Measurements from ENCODE around the gene POLR1C. TPM values are rescaled to one million over a fixed set of nuclear protein-coding genes. Genes with fewer than 3 reads are reported as not detected.

POLR1C gene
- total and polyA plus RNA-seq, 10 of the 15 experiments (the other 5 are each of a cell fraction or from before 2014, with no cell fraction given): 40.0 to 180 (median 66.2) TPM

DNA sequence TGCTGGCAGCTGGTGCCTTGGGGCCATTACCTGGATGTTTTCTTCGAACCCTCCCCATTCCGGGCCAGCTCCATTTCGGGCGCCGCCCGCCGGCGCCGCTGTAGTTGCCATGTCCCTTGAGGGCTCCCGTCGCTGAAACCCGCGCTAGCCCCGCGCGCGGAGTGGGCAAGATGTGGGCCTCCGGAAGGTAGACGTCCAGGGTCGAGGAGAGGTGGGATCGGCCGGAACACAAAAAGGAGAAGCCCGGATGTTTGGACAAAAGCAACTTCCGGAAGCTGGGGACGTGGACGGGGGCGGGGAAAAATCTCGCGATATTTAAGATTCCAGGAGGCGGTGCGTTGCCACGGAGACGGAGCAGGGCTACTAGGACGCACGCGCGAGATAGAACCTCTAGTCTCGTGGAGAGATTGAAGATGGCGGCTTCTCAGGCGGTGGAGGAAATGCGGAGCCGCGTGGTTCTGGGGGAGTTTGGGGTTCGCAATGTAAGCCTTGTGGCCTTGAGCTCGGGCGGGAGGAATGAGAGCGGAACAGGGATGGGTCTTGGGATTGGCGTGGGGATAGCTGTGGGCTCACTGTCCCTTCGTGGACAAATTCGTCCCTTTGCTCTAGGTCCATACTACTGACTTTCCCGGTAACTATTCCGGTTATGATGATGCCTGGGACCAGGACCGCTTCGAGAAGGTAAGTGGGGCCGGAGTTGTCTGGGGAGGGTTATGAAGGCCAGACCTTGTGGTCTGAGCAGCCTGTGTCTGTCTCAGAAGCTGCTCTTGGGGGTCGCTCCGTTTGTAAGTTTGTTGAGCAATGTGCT, at the start of gene POLR1C, which contains the start of gene YIPF3 (continued):
- TF ChIP-seq, protein P1, sequence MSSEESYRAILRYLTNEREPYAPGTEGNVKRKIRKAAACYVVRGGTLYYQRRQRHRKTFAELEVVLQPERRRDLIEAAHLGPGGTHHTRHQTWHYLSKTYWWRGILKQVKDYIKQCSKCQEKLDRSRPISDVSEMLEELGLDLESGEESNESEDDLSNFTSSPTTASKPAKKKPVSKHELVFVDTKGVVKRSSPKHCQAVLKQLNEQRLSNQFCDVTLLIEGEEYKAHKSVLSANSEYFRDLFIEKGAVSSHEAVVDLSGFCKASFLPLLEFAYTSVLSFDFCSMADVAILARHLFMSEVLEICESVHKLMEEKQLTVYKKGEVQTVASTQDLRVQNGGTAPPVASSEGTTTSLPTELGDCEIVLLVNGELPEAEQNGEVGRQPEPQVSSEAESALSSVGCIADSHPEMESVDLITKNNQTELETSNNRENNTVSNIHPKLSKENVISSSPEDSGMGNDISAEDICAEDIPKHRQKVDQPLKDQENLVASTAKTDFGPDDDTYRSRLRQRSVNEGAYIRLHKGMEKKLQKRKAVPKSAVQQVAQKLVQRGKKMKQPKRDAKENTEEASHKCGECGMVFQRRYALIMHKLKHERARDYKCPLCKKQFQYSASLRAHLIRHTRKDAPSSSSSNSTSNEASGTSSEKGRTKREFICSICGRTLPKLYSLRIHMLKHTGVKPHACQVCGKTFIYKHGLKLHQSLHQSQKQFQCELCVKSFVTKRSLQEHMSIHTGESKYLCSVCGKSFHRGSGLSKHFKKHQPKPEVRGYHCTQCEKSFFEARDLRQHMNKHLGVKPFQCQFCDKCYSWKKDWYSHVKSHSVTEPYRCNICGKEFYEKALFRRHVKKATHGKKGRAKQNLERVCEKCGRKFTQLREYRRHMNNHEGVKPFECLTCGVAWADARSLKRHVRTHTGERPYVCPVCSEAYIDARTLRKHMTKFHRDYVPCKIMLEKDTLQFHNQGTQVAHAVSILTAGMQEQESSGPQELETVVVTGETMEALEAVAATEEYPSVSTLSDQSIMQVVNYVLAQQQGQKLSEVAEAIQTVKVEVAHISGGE (CRISPR knock-in tag; IDR thresholded peaks at IDR 0.05): peak; percentile 84
- TF ChIP-seq BCL11A (IDR thresholded peaks at IDR 0.05; ENCODE audit: low read depth, low read length) (no peak), ZNF217 (IDR thresholded peaks at IDR 0.05) (no peak), ZNF384 (IDR thresholded peaks at IDR 0.05; ENCODE audit: borderline replicate concordance, low read depth, low read length) (no peak), NFYA (IDR thresholded peaks at IDR 0.05; ENCODE audit: borderline replicate concordance, low read depth, low read length) (no peak), SREBF1 (IDR thresholded peaks at IDR 0.05; ENCODE audit: low read length) (no peak), SIX5 (IDR thresholded peaks at IDR 0.05; ENCODE audit: low read depth, low read length, severe bottlenecking) (peak; percentile 49), WRNIP1 (IDR thresholded peaks at IDR 0.05; ENCODE audit: borderline replicate concordance, low read depth, low read length) (no peak; the same call in 1 of the 2 replicates), FOS (IDR thresholded peaks at IDR 0.05; ENCODE audit: borderline replicate concordance, extremely low read depth, insufficient read length) (no peak), CHD4 (IDR thresholded peaks at IDR 0.05) (no peak), ZSCAN29 (IDR thresholded peaks at IDR 0.05) (no peak), IRF4 (IDR thresholded peaks at IDR 0.05; ENCODE audit: low read depth, low read length) (0 out of 2 replicates have a peak, but pooled peaks have one; percentile 6)
- TF ChIP-seq, protein P2, sequence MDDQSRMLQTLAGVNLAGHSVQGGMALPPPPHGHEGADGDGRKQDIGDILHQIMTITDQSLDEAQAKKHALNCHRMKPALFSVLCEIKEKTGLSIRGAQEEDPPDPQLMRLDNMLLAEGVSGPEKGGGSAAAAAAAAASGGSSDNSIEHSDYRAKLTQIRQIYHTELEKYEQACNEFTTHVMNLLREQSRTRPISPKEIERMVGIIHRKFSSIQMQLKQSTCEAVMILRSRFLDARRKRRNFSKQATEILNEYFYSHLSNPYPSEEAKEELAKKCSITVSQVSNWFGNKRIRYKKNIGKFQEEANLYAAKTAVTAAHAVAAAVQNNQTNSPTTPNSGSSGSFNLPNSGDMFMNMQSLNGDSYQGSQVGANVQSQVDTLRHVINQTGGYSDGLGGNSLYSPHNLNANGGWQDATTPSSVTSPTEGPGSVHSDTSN (IDR thresholded peaks at IDR 0.05; ENCODE audit: insufficient replicate concordance, low read depth, low read length): no peak
- TF ChIP-seq, protein P3, sequence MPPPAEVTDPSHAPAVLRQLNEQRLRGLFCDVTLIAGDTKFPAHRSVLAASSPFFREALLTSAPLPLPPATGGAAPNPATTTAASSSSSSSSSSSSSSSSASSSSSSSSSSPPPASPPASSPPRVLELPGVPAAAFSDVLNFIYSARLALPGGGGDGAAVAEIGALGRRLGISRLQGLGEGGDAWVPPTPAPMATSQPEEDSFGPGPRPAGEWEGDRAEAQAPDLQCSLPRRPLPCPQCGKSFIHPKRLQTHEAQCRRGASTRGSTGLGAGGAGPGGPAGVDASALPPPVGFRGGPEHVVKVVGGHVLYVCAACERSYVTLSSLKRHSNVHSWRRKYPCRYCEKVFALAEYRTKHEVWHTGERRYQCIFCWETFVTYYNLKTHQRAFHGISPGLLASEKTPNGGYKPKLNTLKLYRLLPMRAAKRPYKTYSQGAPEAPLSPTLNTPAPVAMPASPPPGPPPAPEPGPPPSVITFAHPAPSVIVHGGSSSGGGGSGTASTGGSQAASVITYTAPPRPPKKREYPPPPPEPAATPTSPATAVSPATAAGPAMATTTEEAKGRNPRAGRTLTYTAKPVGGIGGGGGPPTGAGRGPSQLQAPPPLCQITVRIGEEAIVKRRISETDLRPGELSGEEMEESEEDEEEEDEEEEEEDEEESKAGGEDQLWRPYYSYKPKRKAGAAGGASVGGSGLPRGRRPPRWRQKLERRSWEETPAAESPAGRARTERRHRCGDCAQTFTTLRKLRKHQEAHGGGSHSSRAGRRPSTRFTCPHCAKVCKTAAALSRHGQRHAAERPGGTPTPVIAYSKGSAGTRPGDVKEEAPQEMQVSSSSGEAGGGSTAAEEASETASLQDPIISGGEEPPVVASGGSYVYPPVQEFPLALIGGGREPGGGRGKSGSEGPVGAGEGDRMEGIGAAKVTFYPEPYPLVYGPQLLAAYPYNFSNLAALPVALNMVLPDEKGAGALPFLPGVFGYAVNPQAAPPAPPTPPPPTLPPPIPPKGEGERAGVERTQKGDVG (CRISPR knock-in tag; IDR thresholded peaks at IDR 0.05): no peak
- TF ChIP-seq, protein P4, sequence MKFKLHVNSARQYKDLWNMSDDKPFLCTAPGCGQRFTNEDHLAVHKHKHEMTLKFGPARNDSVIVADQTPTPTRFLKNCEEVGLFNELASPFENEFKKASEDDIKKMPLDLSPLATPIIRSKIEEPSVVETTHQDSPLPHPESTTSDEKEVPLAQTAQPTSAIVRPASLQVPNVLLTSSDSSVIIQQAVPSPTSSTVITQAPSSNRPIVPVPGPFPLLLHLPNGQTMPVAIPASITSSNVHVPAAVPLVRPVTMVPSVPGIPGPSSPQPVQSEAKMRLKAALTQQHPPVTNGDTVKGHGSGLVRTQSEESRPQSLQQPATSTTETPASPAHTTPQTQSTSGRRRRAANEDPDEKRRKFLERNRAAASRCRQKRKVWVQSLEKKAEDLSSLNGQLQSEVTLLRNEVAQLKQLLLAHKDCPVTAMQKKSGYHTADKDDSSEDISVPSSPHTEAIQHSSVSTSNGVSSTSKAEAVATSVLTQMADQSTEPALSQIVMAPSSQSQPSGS (IDR thresholded peaks at IDR 0.05; ENCODE audit: low read length): no peak
- TF ChIP-seq, protein P5, sequence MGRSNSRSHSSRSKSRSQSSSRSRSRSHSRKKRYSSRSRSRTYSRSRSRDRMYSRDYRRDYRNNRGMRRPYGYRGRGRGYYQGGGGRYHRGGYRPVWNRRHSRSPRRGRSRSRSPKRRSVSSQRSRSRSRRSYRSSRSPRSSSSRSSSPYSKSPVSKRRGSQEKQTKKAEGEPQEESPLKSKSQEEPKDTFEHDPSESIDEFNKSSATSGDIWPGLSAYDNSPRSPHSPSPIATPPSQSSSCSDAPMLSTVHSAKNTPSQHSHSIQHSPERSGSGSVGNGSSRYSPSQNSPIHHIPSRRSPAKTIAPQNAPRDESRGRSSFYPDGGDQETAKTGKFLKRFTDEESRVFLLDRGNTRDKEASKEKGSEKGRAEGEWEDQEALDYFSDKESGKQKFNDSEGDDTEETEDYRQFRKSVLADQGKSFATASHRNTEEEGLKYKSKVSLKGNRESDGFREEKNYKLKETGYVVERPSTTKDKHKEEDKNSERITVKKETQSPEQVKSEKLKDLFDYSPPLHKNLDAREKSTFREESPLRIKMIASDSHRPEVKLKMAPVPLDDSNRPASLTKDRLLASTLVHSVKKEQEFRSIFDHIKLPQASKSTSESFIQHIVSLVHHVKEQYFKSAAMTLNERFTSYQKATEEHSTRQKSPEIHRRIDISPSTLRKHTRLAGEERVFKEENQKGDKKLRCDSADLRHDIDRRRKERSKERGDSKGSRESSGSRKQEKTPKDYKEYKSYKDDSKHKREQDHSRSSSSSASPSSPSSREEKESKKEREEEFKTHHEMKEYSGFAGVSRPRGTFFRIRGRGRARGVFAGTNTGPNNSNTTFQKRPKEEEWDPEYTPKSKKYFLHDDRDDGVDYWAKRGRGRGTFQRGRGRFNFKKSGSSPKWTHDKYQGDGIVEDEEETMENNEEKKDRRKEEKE (IDR thresholded peaks at IDR 0.05): no peak

All from GM12878 (cell line).